GM21360 (cell line): Measurements from ENCODE around the gene UTS2.

Experiments
- ATAC-seq: cut with Tn5 transposase; IDR thresholded peaks from one replicate; pipeline ENCODE4 v1.9.1; 2021; ENCODE audit warnings: mild to moderate bottlenecking, moderate library complexity; ENCODE audit not compliant: unreplicated experiment

The UTS2 gene

GRCh38 chr1:7813677-7814373, 39.0 kb downstream of the UTS2 start:
- ATAC-seq: no peak

- no peak for ATAC-seq
Measured at GRCh38 chr1:7811476-7811875, 41.4 kb downstream of the UTS2 start.

GRCh38 chr1:7810395-7810794, 42.5 kb downstream of the UTS2 start:
- no peak for ATAC-seq

- ATAC-seq: no peak
Measured at GRCh38 chr1:7809742-7810141, 43.1 kb downstream of the UTS2 start.

GRCh38 chr1:7808253-7808844, 44.5 kb downstream of the UTS2 start:
- no peak for ATAC-seq

GRCh38 chr1:7805460-7805859, 47.4 kb downstream of the UTS2 start:
- no peak for ATAC-seq
